GM12878 (cell line): Measurements from ENCODE around the gene ST8SIA1. TPM values are rescaled to one million over a fixed set of nuclear protein-coding genes. Genes with fewer than 3 reads are reported as not detected.

Source experiments
- ATAC-seq: fragments of 200-7000 bp; cut with Tn5 transposase; 3 replicates; pipeline ENCODE4 v1.9.1; 2020; ENCODE audit warnings: mild to moderate bottlenecking, moderate library complexity
- BruUV-seq: library from RNA; stranded (reverse); fragments of 400-500 nt; replicated peaks from 2 replicates; lab custom pipeline; 2021; lab: Mats Ljungman, UMichigan
- CTCF ChIA-PET: fragments of 300-600 bp; sonication (Branson Sonifier 250); formaldehyde crosslinking; extraction: SDS; loops from one replicate; lab custom pipeline; 2021; ENCODE audit warnings: inconsistent platforms; lab: Yijun Ruan, JAX
- POLR2A ChIA-PET: fragments of 350-600 bp; formaldehyde crosslinking; extraction: SDS; loops from one replicate; lab custom pipeline; 2021; ENCODE audit warnings: inconsistent platforms; lab: Charles Lee
- RAD21 ChIA-PET: fragments of 300-600 bp; sonication (Branson Sonifier 250); formaldehyde crosslinking; loops from one replicate; lab custom pipeline; 2023; ENCODE audit warnings: antibody characterized with exemption; ENCODE audit not compliant: unreplicated experiment; lab: Charles Lee
- SMC1A ChIA-PET: fragments of 300-600 bp; sonication (Branson Sonifier 250); formaldehyde crosslinking; loops from one replicate; lab custom pipeline; 2023; ENCODE audit not compliant: unreplicated experiment, uncharacterized antibody; lab: Charles Lee
- DNase-seq: peaks from one replicate; pipeline ENCODE4 v3.0.0-alpha.2; 2011; ENCODE audit warnings: low read depth, low spot score
- FAIRE-seq: peaks from 3 replicates; lab custom pipeline; 2011; peaks lifted over from hg19 to GRCh38; lab: Jason Lieb, UNC
- H2AFZ ChIP-seq: 2 replicates; pipeline ENCODE4 v1.6.0; 2011; ENCODE audit warnings: low read depth, low read length, control low read depth; ENCODE audit not compliant: control insufficient read depth
- H3K27ac ChIP-seq: 2 replicates; pipeline ENCODE4 v1.5.1; 2011; ENCODE audit warnings: control low read depth; ENCODE audit not compliant: control insufficient read depth, insufficient read depth
- H3K27me3 ChIP-seq, 2 experiments: replicated peaks in 1 of 2; 2 replicates each; pipeline versions ENCODE4 v1.6.0 to v1.6.1; 2011; ENCODE audit warnings: low read length in 1 of 2; ENCODE audit not compliant: control insufficient read depth in 2 of 2, insufficient read depth in 2 of 2
- H3K36me3 ChIP-seq, 2 experiments: 2 replicates each; pipeline ENCODE4 v1.5.1; 2011; ENCODE audit warnings: low read length in 1 of 2; ENCODE audit not compliant: control insufficient read depth in 2 of 2, insufficient read depth in 2 of 2
- H3K4me1 ChIP-seq: 2 replicates; pipeline ENCODE4 v1.6.1; 2011; ENCODE audit warnings: mild to moderate bottlenecking, low read length, moderate library complexity, mixed read lengths; ENCODE audit not compliant: control insufficient read depth, insufficient read depth
- H3K4me2 ChIP-seq: 2 replicates; pipeline ENCODE4 v1.6.0; 2011; ENCODE audit warnings: control low read depth; ENCODE audit not compliant: control insufficient read depth, insufficient read depth
- H3K4me3 ChIP-seq: fragments of 200-600 bp; sonication (generic); 2 replicates; pipeline ENCODE4 v1.5.1; 2016
- H3K79me2 ChIP-seq: 2 replicates; pipeline ENCODE4 v1.6.0; 2011; ENCODE audit warnings: low read length; ENCODE audit not compliant: control insufficient read depth, insufficient read depth
- H3K9ac ChIP-seq: 2 replicates; pipeline ENCODE4 v1.8.0; 2011; ENCODE audit warnings: low read length, control low read depth, mixed read lengths; ENCODE audit not compliant: control insufficient read depth, insufficient read depth
- H3K9me3 ChIP-seq: replicated peaks from 3 replicates; pipeline ENCODE4 v1.5.1; 2011; ENCODE audit warnings: mild to moderate bottlenecking, low read length; ENCODE audit not compliant: control insufficient read depth, insufficient read depth
- H4K20me1 ChIP-seq: 2 replicates; pipeline ENCODE4 v1.6.0; 2011; ENCODE audit not compliant: control insufficient read depth, insufficient read depth
- HDAC6 ChIP-seq: fragments of 200-600 bp; sonication (generic); IDR thresholded peaks from one replicate; pipeline ENCODE4 v1.8.0; 2017; ENCODE audit warnings: antibody characterized with exemption; ENCODE audit not compliant: unreplicated experiment
- HDGF ChIP-seq: fragments of 450-650 bp; IDR thresholded peaks from 2 replicates; pipeline ENCODE4 v1.6.1; 2016; ENCODE audit warnings: antibody characterized with exemption
- RAD51 ChIP-seq: fragments of 450-650 bp; IDR thresholded peaks from 2 replicates; pipeline ENCODE4 v1.6.1; 2016; ENCODE audit warnings: moderate library complexity, mild to moderate bottlenecking, inconsistent platforms
- SMAD1 ChIP-seq: fragments of 450-650 bp; IDR thresholded peaks from 2 replicates; pipeline ENCODE4 v1.6.1; 2018; ENCODE audit warnings: mild to moderate bottlenecking, low read depth; ENCODE audit not compliant: partially characterized antibody
- WGBS: methylation state at CpG from one replicate; pipeline ENCODE4 v1.1.6; 2016; ENCODE audit warnings: low lambda C conversion rate; ENCODE audit not compliant: insufficient replicate concordance, insufficient coverage; ENCODE audit errors: missing lambda C conversion rate; 5-methylcytosine and 5-hydroxymethylcytosine counted together
- in situ Hi-C: fragments of 300-500 bp; cut with MboI; formaldehyde crosslinking; loops from 9 replicates; pipeline ENCODE4 v1.14.3; 2018; ENCODE audit warnings: mixed read lengths
- intact Hi-C: fragments of 100-400 bp; cut with micrococcal nuclease; formaldehyde crosslinking; loops from one replicate; pipeline ENCODE4 v1.14.2; 2022; ENCODE audit not compliant: unreplicated experiment
- polyA plus RNA-seq, 11 experiments: library from polyadenylated mRNA; depleted of rRNA in 4 of 11; unstranded in 6 of 11; stranded (reverse) in 5 of 11; fragments of >200 nt; fragmentation: Nextera tagmentation in 4 of 11; fragmentation: Illumina TruSeq in 1 of 11; extraction: Ambion mirVana in 4 of 11; extraction: Trizol in 1 of 11; gene quantifications; 1 replicate in 1 of 11; 2 replicates in 10 of 11; pipeline versions ENCODE4 v1.2.1 to v1.2.3, GENCODE V29; 2011 to 2016; ENCODE audit warnings: inconsistent platforms in 2 of 11, missing spikeins in 2 of 11, low read depth in 1 of 11
- total RNA-seq, 4 experiments: library from RNA; depleted of rRNA in 3 of 4; stranded (reverse); fragments of >200 nt in 3 of 4; fragmentation: Illumina TruSeq in 1 of 4; extraction: Trizol in 1 of 4; gene quantifications; 2 replicates each; pipeline versions ENCODE4 v1.2.1 to v1.2.3, GENCODE V29; 2013 to 2021
- TF ChIP-seq, protein P1 (sequence below): IDR thresholded peaks from 2 replicates; pipeline ENCODE4 v1.6.1; 2011; ENCODE audit warnings: borderline replicate concordance, low read depth, mild to moderate bottlenecking, moderate library complexity, mixed read lengths, low read length; ENCODE audit not compliant: insufficient read depth; ENCODE audit errors: extremely low read length
- TF ChIP-seq, protein P2 (sequence below): fragments of 450-650 bp; formaldehyde crosslinking; IDR thresholded peaks from 2 replicates; pipeline ENCODE4 v1.5.0; 2022; ENCODE audit warnings: mild to moderate bottlenecking, missing genetic modification characterization

Gene ST8SIA1
- total and polyA plus RNA-seq, 10 of the 15 experiments (the other 5 are each of a cell fraction or from before 2014, with no cell fraction given): 0.23 to 0.35 (median 0.23) TPM; not detected in 7

DNA sequence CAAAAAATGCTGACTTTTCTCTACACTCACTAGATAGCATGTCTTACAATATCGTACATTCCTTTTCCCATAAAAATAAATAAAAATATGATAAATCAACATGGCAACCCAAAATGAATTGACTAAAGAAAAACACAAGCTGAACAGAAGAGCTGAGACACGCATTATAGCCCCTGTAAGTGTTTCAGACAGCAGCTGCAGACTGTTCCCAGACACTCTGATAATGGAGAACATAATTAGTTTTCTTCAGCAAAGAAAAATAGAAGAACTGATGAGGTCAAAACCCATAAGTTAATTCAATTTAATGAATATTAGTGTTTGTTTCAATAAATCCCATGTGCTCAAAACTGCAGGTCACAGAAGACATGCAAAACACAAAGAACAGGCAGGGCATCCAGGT, 23.8 kb downstream of the ST8SIA1 start:
- intact Hi-C loops: no loop called here
- ChIA-PET CTCF (no interaction called here), POLR2A (no interaction called here)

More for the DNA sequence above, 23.8 kb downstream of the ST8SIA1 start:
- H3K27ac ChIP-seq: no peak overlapping the region
- no peak overlapping the region for H3K4me3 ChIP-seq
- no peaks in the 10 kb centered on the region for H3K9me3 ChIP-seq
- H3K79me2 ChIP-seq: no peaks in the 10 kb centered on the region
- TF ChIP-seq, protein P1, sequence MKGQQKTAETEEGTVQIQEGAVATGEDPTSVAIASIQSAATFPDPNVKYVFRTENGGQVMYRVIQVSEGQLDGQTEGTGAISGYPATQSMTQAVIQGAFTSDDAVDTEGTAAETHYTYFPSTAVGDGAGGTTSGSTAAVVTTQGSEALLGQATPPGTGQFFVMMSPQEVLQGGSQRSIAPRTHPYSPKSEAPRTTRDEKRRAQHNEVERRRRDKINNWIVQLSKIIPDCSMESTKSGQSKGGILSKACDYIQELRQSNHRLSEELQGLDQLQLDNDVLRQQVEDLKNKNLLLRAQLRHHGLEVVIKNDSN: no peak
- no peak for TF ChIP-seq HDAC6
- TF ChIP-seq RAD51: no peak
- no peak for TF ChIP-seq SMAD1
- no peak for TF ChIP-seq HDGF
- TF ChIP-seq, protein P2, sequence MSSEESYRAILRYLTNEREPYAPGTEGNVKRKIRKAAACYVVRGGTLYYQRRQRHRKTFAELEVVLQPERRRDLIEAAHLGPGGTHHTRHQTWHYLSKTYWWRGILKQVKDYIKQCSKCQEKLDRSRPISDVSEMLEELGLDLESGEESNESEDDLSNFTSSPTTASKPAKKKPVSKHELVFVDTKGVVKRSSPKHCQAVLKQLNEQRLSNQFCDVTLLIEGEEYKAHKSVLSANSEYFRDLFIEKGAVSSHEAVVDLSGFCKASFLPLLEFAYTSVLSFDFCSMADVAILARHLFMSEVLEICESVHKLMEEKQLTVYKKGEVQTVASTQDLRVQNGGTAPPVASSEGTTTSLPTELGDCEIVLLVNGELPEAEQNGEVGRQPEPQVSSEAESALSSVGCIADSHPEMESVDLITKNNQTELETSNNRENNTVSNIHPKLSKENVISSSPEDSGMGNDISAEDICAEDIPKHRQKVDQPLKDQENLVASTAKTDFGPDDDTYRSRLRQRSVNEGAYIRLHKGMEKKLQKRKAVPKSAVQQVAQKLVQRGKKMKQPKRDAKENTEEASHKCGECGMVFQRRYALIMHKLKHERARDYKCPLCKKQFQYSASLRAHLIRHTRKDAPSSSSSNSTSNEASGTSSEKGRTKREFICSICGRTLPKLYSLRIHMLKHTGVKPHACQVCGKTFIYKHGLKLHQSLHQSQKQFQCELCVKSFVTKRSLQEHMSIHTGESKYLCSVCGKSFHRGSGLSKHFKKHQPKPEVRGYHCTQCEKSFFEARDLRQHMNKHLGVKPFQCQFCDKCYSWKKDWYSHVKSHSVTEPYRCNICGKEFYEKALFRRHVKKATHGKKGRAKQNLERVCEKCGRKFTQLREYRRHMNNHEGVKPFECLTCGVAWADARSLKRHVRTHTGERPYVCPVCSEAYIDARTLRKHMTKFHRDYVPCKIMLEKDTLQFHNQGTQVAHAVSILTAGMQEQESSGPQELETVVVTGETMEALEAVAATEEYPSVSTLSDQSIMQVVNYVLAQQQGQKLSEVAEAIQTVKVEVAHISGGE (CRISPR knock-in tag): no peak
- H3K27me3 ChIP-seq: no peaks in the 10 kb centered on the region
- BruUV-seq: no TSS peak
- no peak overlapping the region for H3K4me2 ChIP-seq
- ChIA-PET SMC1A (no interaction called here), RAD21 (no interaction called here)
- H3K9ac ChIP-seq: no peak overlapping the region
- H4K20me1 ChIP-seq: no peaks in the 10 kb centered on the region
- in situ Hi-C loops: no loop called here
- DNase-seq (no peak), ATAC-seq (no peak), FAIRE-seq (no peak)
- H3K4me1 ChIP-seq: no peaks in the 10 kb centered on the region
- no peaks in the 10 kb centered on the region for H3K36me3 ChIP-seq
- WGBS: 45% methylated on average over 2 of the region's 2 CpGs
- H2AFZ ChIP-seq: no peak overlapping the region
